GM20000 (cell line): ENCODE results near the gene SGPP2.

Source experiments
- DNase-seq: peaks from one replicate; pipeline ENCODE4 v3.0.0; 2012; ENCODE audit warnings: low spot score
- TF ChIP-seq, protein P1 (sequence below): IDR thresholded peaks from 2 replicates; pipeline ENCODE4 v1.5.1; 2012; ENCODE audit warnings: mild to moderate bottlenecking, control low read depth; ENCODE audit errors: extremely low read depth, missing control alignments

SGPP2 gene

DNA sequence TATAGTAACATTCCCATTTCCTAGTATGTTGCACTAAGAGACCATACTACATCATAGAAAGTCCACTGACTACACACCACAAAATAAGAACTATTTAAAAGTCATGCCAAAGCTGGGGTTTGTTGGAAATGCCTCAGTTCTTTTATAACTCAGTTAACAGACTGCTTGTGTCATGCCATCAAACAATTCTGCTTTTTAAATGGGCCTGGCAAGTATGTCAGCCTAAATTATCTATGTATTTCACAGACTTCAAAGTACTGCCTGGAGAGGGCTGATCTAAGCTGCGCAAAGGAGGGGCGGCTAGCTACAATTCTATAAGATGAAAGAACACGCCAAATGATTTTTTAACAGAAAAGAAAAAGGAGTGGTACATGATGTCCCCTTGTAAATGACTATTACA lies 182.0 kb downstream of the SGPP2 start:
- DNase-seq: no peak
- TF ChIP-seq, protein P1, sequence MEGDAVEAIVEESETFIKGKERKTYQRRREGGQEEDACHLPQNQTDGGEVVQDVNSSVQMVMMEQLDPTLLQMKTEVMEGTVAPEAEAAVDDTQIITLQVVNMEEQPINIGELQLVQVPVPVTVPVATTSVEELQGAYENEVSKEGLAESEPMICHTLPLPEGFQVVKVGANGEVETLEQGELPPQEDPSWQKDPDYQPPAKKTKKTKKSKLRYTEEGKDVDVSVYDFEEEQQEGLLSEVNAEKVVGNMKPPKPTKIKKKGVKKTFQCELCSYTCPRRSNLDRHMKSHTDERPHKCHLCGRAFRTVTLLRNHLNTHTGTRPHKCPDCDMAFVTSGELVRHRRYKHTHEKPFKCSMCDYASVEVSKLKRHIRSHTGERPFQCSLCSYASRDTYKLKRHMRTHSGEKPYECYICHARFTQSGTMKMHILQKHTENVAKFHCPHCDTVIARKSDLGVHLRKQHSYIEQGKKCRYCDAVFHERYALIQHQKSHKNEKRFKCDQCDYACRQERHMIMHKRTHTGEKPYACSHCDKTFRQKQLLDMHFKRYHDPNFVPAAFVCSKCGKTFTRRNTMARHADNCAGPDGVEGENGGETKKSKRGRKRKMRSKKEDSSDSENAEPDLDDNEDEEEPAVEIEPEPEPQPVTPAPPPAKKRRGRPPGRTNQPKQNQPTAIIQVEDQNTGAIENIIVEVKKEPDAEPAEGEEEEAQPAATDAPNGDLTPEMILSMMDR: no peak

DNA sequence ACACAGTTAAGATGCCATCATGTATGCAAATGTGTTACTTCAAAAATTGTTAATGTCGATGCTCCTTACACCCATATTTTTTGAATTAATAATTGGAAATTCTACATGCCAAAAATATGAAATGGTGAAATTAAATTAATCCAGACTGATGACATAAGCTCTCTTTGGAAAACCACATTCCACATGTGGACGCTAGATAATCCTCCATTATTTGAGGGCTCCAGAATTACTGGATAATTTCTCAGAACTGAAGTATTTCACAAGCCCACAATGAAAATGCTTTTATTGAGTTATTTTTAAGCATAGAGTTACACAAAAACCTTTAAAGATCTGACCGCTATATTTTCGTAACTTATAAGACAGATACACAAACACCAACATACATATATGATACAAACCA lies 183.7 kb downstream of the SGPP2 start:
- TF ChIP-seq, protein P1: no peak
- no peak for DNase-seq

DNA sequence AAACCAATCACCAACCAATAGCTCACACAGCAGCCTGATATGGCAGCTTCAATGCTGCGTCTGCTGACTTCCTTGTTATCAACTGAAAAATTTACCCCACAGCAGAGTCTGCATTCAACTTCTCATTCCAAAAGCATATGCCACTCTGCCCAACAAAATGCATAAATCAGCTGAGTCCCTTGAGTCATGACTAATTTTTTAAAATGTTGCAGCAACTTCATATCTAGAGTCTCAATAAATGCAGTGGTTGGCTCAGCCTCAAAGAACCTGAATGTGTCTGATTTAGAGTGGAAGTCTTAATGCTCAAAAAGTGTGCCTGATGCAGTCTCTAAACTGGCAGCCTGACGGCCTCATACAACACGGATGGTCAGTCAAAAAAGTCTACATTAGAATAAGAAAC lies 185.0 kb downstream of the SGPP2 start:
- TF ChIP-seq, protein P1: no peak
- DNase-seq: no peak
